Upper lobe of left lung (tissue), 4 donors: ENCODE measurements around the gene CHST13.

Source experiments
- EP300 ChIP-seq, 4 donors: sonication (generic); formaldehyde crosslinking; IDR thresholded peaks; one replicate each; pipeline ENCODE4 v1.5.1; 2017; ENCODE audit warnings: antibody characterized with exemption in 4 of 4, control low read depth in 2 of 4
- POLR2A ChIP-seq, 4 donors: fragments of 450-650 bp; IDR thresholded peaks; one replicate each; pipeline ENCODE4 v1.5.1; 2016 to 2017; ENCODE audit warnings: antibody characterized with exemption in 4 of 4, mild to moderate bottlenecking in 2 of 4
- POLR2AphosphoS5 ChIP-seq, 2 donors: sonication (generic); formaldehyde crosslinking; IDR thresholded peaks; one replicate each; pipeline ENCODE4 v1.5.1; 2017; ENCODE audit warnings: antibody characterized with exemption in 2 of 2
- TF ChIP-seq, protein P1 (sequence below), 6 experiments: fragments of 450-650 bp in 4 of 6; fragments of 200-600 bp in 2 of 6; sonication (generic) in 2 of 6; IDR thresholded peaks; one replicate each; pipeline ENCODE4 v1.5.1; 2016 to 2019; ENCODE audit warnings: antibody characterized with exemption in 6 of 6

DNA sequence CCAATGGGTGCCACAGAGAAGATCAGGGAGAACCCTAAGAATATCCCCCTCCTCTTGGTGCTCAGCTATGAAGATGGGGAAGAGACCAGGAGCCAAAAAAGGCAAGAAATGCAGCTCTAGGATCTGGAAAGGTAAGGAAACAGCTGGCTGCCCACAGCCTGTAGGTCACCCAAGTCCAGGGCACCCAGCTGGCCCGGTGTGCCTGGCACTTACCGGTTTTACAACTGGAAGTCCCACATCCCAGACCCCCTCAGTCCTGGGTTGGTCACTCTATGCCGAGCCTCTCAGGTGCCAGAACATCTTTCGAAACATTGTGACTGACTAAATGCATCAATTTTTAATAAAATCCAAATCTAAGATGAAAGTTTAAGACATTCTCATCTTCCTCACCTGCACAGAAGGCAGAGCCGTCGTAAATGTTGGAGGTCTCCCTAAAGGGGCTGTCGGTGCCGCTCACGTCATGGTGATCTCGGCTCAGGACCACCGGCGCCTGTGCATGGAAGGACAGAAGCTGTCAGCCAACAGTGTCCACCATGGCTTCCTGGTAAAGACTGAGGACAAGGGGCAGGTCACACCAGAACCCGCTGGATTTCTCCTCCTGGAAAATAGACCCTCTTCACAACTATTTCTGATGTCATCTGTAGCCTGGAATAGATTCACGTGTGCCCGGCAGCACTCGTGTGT, 34.9 kb upstream of the CHST13 start:
- TF ChIP-seq, protein P1, sequence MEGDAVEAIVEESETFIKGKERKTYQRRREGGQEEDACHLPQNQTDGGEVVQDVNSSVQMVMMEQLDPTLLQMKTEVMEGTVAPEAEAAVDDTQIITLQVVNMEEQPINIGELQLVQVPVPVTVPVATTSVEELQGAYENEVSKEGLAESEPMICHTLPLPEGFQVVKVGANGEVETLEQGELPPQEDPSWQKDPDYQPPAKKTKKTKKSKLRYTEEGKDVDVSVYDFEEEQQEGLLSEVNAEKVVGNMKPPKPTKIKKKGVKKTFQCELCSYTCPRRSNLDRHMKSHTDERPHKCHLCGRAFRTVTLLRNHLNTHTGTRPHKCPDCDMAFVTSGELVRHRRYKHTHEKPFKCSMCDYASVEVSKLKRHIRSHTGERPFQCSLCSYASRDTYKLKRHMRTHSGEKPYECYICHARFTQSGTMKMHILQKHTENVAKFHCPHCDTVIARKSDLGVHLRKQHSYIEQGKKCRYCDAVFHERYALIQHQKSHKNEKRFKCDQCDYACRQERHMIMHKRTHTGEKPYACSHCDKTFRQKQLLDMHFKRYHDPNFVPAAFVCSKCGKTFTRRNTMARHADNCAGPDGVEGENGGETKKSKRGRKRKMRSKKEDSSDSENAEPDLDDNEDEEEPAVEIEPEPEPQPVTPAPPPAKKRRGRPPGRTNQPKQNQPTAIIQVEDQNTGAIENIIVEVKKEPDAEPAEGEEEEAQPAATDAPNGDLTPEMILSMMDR (IDR thresholded peaks at IDR 0.05) = no peak
- TF ChIP-seq POLR2A (IDR thresholded peaks at IDR 0.05) = no peak
- no peak for TF ChIP-seq EP300 (IDR thresholded peaks at IDR 0.05)
- no peak for TF ChIP-seq POLR2AphosphoS5 (IDR thresholded peaks at IDR 0.05)
